Nephron progenitor cell (in vitro differentiated cells): ENCODE results near the gene SRPK1.

Experiments used
- DNase-seq: peaks from one replicate; pipeline ENCODE4 v3.0.0; 2021
- H3K27ac Mint-ChIP-seq: 2 replicates; pipeline ENCODE4 v1.8.0; 2021; ENCODE audit warnings: mild to moderate bottlenecking, moderate library complexity, mixed read lengths
- H3K27me3 Mint-ChIP-seq: 2 replicates; pipeline ENCODE4 v1.8.0; 2021; ENCODE audit warnings: mild to moderate bottlenecking, low read depth, mixed read lengths; ENCODE audit not compliant: poor library complexity
- H3K36me3 Mint-ChIP-seq: 2 replicates; pipeline ENCODE4 v1.8.0; 2021; ENCODE audit warnings: low read depth, mixed read lengths
- H3K4me1 Mint-ChIP-seq: 2 replicates; pipeline ENCODE4 v1.8.0; 2021; ENCODE audit warnings: mixed read lengths
- H3K4me3 Mint-ChIP-seq: 2 replicates; pipeline ENCODE4 v1.8.0; 2021; ENCODE audit warnings: mild to moderate bottlenecking, moderate library complexity, mixed read lengths
- H3K9me3 Mint-ChIP-seq: 2 replicates; pipeline ENCODE4 v1.8.0; 2021; ENCODE audit warnings: mild to moderate bottlenecking, moderate library complexity, mixed read lengths
- CTCF ChIP-seq: fragments of 200-600 bp; sonication (generic); IDR thresholded peaks from 2 replicates; pipeline ENCODE4 v1.5.0; 2021; ENCODE audit warnings: antibody characterized with exemption

The SRPK1 gene

GRCh38 chr6:35907750-35908149 is 13.1 kb downstream of the SRPK1 start:
- no peak overlapping the region for H3K27ac Mint-ChIP-seq
- DNase-seq, result no peak
- peaks cover 87% of the 10 kb centered on the region for H3K36me3 Mint-ChIP-seq
- H3K27me3 Mint-ChIP-seq, result peaks cover 3% of the 10 kb centered on the region
- H3K4me1 Mint-ChIP-seq, result no peaks in the 10 kb centered on the region
- no peak overlapping the region for H3K4me3 Mint-ChIP-seq
- no peak for TF ChIP-seq CTCF
- peaks cover 51% of the 10 kb centered on the region for H3K9me3 Mint-ChIP-seq

GRCh38 chr6:35906499-35906846 is 14.4 kb downstream of the SRPK1 start:
- H3K4me3 Mint-ChIP-seq, result no peak overlapping the region
- H3K4me1 Mint-ChIP-seq, result no peaks in the 10 kb centered on the region

GRCh38 chr6:35905841-35906498 is 14.9 kb downstream of the SRPK1 start:
- no peak for TF ChIP-seq CTCF
- Mint-ChIP-seq H3K27me3 (peaks cover 3% of the 10 kb centered on the region), H3K9me3 (peaks cover 34% of the 10 kb centered on the region), H3K4me3 (no peak overlapping the region), H3K27ac (peak overlapping the region; percentile 68), H3K36me3 (peaks cover 79% of the 10 kb centered on the region), H3K4me1 (no peaks in the 10 kb centered on the region)
- no peak for DNase-seq

More at GRCh38 chr6:35906499-35906846, 14.4 kb downstream of the SRPK1 start:
- no peak for TF ChIP-seq CTCF
- Mint-ChIP-seq H3K9me3 (peaks cover 38% of the 10 kb centered on the region), H3K27me3 (peaks cover 3% of the 10 kb centered on the region), H3K36me3 (peaks cover 79% of the 10 kb centered on the region), H3K27ac (no peak overlapping the region)
- no peak for DNase-seq

GRCh38 chr6:35905141-35905785 is 15.6 kb downstream of the SRPK1 start:
- peaks cover 27% of the 10 kb centered on the region for H3K9me3 Mint-ChIP-seq
- H3K4me1 Mint-ChIP-seq, result no peaks in the 10 kb centered on the region
- no peak overlapping the region for H3K4me3 Mint-ChIP-seq
- no peak for DNase-seq
- peaks cover 79% of the 10 kb centered on the region for H3K36me3 Mint-ChIP-seq
- H3K27me3 Mint-ChIP-seq, result peaks cover 3% of the 10 kb centered on the region
- H3K27ac Mint-ChIP-seq, result peak overlapping the region; percentile 68
- no peak for TF ChIP-seq CTCF

- no peak for DNase-seq
- Mint-ChIP-seq H3K27me3 (no peaks in the 10 kb centered on the region), H3K36me3 (peaks cover 78% of the 10 kb centered on the region), H3K4me3 (no peak overlapping the region), H3K9me3 (peaks cover 20% of the 10 kb centered on the region), H3K4me1 (no peaks in the 10 kb centered on the region), H3K27ac (no peak overlapping the region)
- no peak for TF ChIP-seq CTCF
Measured at GRCh38 chr6:35903679-35904078, 17.2 kb downstream of the SRPK1 start.

- H3K9me3 Mint-ChIP-seq, result peaks cover 25% of the 10 kb centered on the region
- TF ChIP-seq CTCF, result no peak
- H3K36me3 Mint-ChIP-seq, result peaks cover 78% of the 10 kb centered on the region
- H3K4me1 Mint-ChIP-seq, result peaks cover 7% of the 10 kb centered on the region
- H3K27ac Mint-ChIP-seq, result peak overlapping the region; percentile 63
- no peaks in the 10 kb centered on the region for H3K27me3 Mint-ChIP-seq
- DNase-seq, result no peak
- H3K4me3 Mint-ChIP-seq, result no peak overlapping the region
Measured at GRCh38 chr6:35900448-35900847, 20.4 kb downstream of the SRPK1 start.
